ENCODE measurements around the gene CYP24A1.

GRCh38 chr20:54108326-54108642 lies 65.5 kb downstream of the CYP24A1 start:
- TF ChIP-seq EP300 (IDR thresholded peaks at IDR 0.05; ENCODE audit: low read depth) (no peak), POLR2A (IDR thresholded peaks at IDR 0.05) (no peak), CTCF (IDR thresholded peaks at IDR 0.05) (no peak)
